DMS53 (cell line): ENCODE results near the gene PRKCQ.

Source experiments
- DNase-seq: peaks from one replicate; lab custom pipeline; 2025; lab: John Stamatoyannopoulos, UW

The PRKCQ gene

GRCh38 chr10:6579904-6580278 is at the start of gene PRKCQ:
Gene PRKCQ, minus strand, starts transcription at chr10:6580276. Its CDS starts 65,141 bp downstream, at chr10:6515135.
- DNase-seq: peak; percentile 73

GRCh38 chr10:6625428-6625827 is 45.4 kb upstream of the PRKCQ start:
- DNase-seq: no peak

GRCh38 chr10:6624392-6624791 is 44.3 kb upstream of the PRKCQ start:
- DNase-seq: no peak

- DNase-seq: no peak
Observed at GRCh38 chr10:6622921-6623320, 42.8 kb upstream of the PRKCQ start.

GRCh38 chr10:6621536-6621935 is 41.5 kb upstream of the PRKCQ start:
- peak; percentile 14 for DNase-seq

- no peak for DNase-seq
Observed at GRCh38 chr10:6619660-6620059, 39.6 kb upstream of the PRKCQ start.

GRCh38 chr10:6618340-6618739 is 38.3 kb upstream of the PRKCQ start:
- no peak for DNase-seq

GRCh38 chr10:6617309-6618076 is 37.4 kb upstream of the PRKCQ start:
- no peak for DNase-seq

GRCh38 chr10:6615971-6616370 is 35.9 kb upstream of the PRKCQ start:
- no peak for DNase-seq

- DNase-seq: no peak
Observed at GRCh38 chr10:6612371-6612770, 32.3 kb upstream of the PRKCQ start.

GRCh38 chr10:6610647-6611046 is 30.6 kb upstream of the PRKCQ start:
- DNase-seq: no peak

GRCh38 chr10:6609625-6610024 is 29.5 kb upstream of the PRKCQ start:
- DNase-seq: no peak

- DNase-seq: no peak
Observed at GRCh38 chr10:6607778-6608177, 27.7 kb upstream of the PRKCQ start.

- no peak for DNase-seq
Observed at GRCh38 chr10:6607182-6607581, 27.1 kb upstream of the PRKCQ start.

GRCh38 chr10:6603142-6604125 is 23.4 kb upstream of the PRKCQ start:
- no peak for DNase-seq

- DNase-seq: no peak
Observed at GRCh38 chr10:6602700-6603084, 22.6 kb upstream of the PRKCQ start.

- no peak for DNase-seq
Observed at GRCh38 chr10:6602026-6602699, 22.1 kb upstream of the PRKCQ start.

- no peak for DNase-seq
Observed at GRCh38 chr10:6601246-6601805, 21.2 kb upstream of the PRKCQ start.

- no peak for DNase-seq
Observed at GRCh38 chr10:6600224-6600987, 20.3 kb upstream of the PRKCQ start.

GRCh38 chr10:6598679-6599078 is 18.6 kb upstream of the PRKCQ start:
- DNase-seq: no peak

- DNase-seq: no peak
Observed at GRCh38 chr10:6597478-6597877, 17.4 kb upstream of the PRKCQ start.
